NCI-H1092 treated with DMSO at 0.1 percent for 48 hours (cell line): Measurements from ENCODE around the gene USP4.

Source experiments
- DNase-seq: peaks from one replicate; lab custom pipeline; 2025; lab: John Stamatoyannopoulos, UW

USP4 gene

GRCh38 chr3:49295489-49296058 lies 44.3 kb downstream of the USP4 start:
- no peak for DNase-seq

DNA sequence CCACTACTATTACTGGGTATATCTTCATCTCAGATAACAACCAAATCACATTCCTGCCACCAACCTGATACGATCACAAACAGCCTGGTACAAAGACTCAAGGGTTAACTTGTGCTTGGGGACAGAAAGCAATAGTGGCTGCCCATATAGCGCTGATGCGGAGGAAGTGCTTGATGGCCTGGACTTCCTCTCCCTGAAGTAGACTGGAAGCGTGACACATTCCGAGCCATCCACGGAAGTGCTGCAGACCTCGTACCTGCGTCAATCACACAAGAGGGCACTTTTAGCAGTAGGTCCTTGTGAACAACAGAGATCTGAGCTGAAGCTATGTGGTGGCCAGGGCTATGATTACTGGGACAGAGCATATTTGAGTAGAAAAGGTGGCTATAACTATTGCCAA lies 45.5 kb downstream of the USP4 start:
- no peak for DNase-seq

DNA sequence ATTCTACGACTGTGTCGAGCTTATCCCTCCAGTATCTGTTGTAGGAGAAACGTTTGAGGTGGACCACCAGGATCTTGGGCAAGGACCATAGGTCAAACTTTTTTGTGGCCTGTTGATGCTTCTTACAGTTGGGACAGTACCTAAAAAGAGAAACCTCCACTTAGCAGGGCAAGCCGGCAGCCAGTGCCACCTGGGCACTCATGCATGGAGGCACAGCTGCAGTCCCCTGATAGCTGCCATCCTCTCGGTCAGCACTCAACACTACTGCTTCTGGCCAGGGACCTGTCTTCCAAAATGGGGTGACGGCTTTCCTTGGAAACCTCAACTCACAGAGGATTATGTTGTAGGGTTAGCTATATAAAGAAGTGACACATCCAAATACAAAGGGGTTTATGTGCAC lies 55.9 kb downstream of the USP4 start:
- no peak for DNase-seq

- DNase-seq, result no peak
Observed at GRCh38 chr3:49279376-49279775, 60.5 kb downstream of the USP4 start.

DNA sequence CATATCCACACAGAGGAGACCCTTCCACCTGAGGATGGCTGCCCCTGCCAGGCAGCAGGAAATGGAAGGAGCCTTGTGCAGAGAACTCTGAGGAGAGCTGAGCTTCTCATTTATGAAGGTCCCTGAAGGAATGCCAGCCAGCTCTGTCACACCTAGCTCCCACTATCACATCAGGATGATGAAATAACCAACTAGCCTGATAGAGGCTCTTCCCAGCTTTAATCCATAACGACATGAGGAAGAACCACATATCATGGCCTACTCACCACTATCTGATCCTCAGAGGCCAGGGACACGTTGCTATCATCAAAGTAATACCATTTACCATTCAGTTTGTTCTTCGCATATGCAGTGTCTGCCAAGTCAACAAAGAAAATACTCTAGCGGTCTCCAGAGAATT lies 61.3 kb downstream of the USP4 start:
- no peak for DNase-seq

DNA sequence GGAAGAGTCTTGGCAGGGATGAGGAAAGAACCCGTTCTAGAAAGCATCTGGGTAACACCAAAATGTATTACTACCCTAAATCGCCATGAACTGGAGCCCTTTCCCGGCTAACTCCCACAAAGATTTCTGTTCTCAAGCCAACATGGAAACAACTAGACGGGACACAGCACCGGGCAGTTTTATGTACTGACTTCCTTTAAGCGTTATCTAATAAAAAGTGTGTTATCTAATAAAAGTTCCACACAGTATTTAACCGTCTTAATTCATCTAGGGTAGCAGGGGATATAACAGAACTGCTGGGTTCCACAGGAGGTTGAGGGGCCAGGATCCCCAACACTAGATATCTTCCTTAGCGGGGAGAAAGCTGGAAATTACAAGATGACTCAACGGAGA lies 62.5 kb downstream of the USP4 start:
- no peak for DNase-seq

GRCh38 chr3:49276475-49277382 lies 63.1 kb downstream of the USP4 start, which contains the start of gene C3orf62:
Gene C3orf62 (minus strand): TSS chr3:49277232. CDS start chr3:49276872, 360 bp downstream.
- DNase-seq, result no peak

- DNase-seq, result no peak
Observed at GRCh38 chr3:49273825-49274532, 65.9 kb downstream of the USP4 start.

GRCh38 chr3:49271047-49271446 lies 68.8 kb downstream of the USP4 start:
- no peak for DNase-seq

- DNase-seq, result no peak
Observed at GRCh38 chr3:49270156-49270500, 69.7 kb downstream of the USP4 start.

DNA sequence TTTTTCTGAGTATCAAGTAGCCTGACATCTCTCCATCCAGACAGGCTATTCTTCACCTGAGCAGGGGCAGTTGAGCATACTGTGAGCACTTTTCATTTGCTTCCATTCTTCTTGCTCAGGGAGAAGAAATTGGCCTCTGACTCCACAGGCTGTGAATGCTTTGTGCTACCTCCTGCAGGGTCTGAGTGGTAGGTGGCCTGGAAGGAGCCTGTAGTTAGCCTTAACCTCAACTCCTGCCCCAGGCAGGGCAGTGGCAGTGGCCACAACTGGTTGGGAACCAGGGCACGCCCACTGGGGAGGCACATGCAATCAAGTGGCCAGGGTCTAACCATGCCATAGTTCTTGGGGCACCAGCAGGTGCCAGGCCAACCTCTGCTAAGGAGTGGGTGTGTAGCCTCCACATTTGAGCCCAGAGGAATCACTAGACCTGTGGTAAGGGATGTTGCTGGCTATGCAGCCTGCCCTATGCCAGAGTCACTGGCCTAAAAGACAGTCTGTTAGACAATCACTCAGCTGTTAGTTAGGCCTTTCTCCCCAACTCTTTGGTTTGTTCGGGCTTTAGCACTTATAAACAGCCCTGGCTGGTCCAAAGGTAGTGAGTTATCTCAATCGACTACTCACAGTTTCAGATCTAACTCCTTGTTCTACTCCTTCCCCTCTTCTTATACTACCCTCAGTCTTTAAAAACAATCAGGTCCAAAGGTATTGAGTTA lies 70.3 kb downstream of the USP4 start:
- DNase-seq, result no peak

GRCh38 chr3:49266410-49267095 lies 73.3 kb downstream of the USP4 start:
- no peak for DNase-seq

DNA sequence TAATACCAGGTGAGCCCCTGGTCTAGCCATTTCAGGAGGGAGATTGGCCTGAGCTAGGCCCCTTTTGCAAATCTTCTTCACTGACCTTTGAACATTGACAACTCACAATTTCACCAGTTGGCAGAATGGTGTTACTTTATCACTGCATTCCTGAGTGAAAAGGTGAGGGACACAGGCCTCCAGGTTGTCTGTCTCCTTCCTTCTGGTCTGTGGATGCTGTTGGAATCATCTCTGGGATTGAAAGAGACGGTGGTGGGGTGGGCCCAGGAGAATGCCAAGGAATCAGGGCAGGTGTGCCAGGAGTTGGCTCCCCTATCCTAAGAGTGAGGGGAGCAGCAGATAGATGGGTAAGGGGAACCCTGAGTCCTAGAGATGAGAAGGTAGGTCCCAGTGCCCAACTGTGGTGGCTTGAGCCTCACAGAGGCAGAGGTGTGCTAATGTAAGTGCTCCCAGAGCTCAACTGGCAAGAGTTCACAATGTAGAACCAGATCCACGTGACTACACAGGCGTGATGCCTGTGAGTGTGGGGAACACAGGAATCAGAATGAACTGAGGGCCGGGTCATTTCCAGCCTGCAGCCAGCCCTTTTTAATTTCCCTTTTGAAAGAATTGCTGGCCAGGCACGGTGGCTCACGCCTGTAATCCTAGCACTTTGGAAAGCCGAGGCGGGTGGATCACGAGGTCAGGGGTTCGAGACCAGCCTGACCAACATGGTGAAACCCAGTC lies 74.0 kb downstream of the USP4 start:
- no peak for DNase-seq

GRCh38 chr3:49263159-49263889 lies 76.5 kb downstream of the USP4 start:
- DNase-seq, result no peak

- no peak for DNase-seq
Observed at GRCh38 chr3:49260806-49261324, 79.0 kb downstream of the USP4 start.

GRCh38 chr3:49257187-49257586 lies 82.7 kb downstream of the USP4 start:
- DNase-seq, result no peak

DNA sequence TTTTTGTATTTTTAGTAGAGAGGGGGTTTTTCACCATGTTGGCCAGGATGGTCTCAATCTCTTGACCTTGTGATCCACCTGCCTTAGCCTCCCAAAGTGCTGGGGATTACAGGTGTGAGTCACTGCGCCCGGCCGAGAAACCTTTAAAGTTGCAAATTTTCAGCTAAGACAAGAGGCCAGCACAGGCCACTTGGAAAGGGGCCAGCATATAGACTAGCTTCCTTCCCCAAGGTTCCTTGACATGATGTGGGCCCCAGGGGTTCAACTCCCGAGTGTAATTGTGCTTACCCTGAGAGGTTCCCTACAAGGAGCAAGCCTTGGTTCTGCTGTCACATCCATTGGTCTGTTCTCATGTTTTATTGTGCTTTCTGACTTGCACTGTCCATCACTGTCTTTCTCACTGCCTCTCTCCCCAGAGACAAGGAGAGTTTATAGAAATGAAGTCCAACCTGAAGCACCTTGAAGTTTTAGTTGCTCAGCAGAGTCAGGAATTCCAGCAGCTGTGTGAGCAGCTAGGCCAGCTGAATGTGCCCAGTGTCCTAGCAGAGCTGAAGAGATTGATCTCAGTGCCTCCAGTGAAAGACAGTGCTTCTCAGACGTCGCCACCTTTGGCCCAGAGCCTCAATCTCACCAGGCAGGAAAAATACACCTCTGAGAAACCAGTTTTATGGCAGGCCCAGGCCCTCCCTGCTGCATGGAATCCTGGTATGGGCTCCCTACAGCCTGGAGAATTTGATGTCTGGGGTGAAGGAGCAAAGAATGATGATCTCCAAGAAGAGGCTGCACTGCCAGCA lies 83.9 kb downstream of the USP4 start:
- no peak for DNase-seq

GRCh38 chr3:49255112-49255511 lies 84.7 kb downstream of the USP4 start:
- no peak for DNase-seq

DNA sequence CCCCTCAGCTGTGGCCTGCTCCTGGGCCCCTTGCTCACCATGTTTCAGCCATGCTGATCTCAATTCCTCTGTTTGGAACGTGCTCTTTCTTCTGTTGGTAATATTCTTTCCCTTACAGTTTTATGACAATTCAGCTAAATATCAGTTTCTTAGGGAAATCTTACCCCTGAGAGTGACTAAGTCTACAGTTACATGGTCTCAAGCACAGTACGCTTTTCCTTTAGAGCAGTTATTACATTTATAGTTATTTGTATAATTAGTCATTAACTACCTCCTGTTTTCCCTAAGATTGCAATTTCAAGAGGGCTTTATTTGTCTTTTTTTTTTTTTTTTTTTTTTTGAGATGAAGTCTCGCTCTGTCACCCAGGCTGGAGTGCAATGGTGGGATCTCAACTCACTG lies 86.3 kb downstream of the USP4 start:
- DNase-seq, result no peak
